H1 (cell line): ENCODE measurements around the gene DUSP3. TPM values are rescaled to one million over a fixed set of nuclear protein-coding genes. Genes with fewer than 3 reads are reported as not detected.

Source experiments
- CTCF ChIA-PET: fragments of 300-600 bp; sonication (Branson Sonifier 250); formaldehyde crosslinking; loops from one replicate; lab custom pipeline; 2021; ENCODE audit not compliant: partially characterized antibody; lab: Charles Lee
- POLR2A ChIA-PET: fragments of 300-600 bp; sonication (Branson Sonifier 250); formaldehyde crosslinking; loops from one replicate; lab custom pipeline; 2021; ENCODE audit warnings: inconsistent platforms; ENCODE audit not compliant: partially characterized antibody; lab: Charles Lee
- DNase-seq, 2 experiments: peaks; one replicate each; pipeline versions ENCODE4 v3.0.0 to v3.0.0-alpha.2; 2010 to 2022; ENCODE audit warnings: low spot score in 2 of 2, low read depth in 1 of 2, mixed read lengths in 1 of 2
- FAIRE-seq: peaks from 2 replicates; lab custom pipeline; 2011; peaks lifted over from hg19 to GRCh38; lab: Jason Lieb, UNC
- H2AFZ ChIP-seq: 2 replicates; pipeline ENCODE4 v1.8.1; 2012; ENCODE audit warnings: low read length, inconsistent platforms
- H2AK5ac ChIP-seq: 2 replicates; pipeline ENCODE4 v1.6.1; 2013; ENCODE audit warnings: low read depth, low read length
- H2BK120ac ChIP-seq: replicated peaks from 2 replicates; pipeline ENCODE3; 2013; ENCODE audit warnings: low read depth, low read length, inconsistent platforms
- H2BK12ac ChIP-seq: 2 replicates; pipeline ENCODE4 v1.6.1; 2013; ENCODE audit warnings: low read depth, low read length
- H2BK15ac ChIP-seq: 2 replicates; pipeline ENCODE4 v1.6.1; 2013; ENCODE audit warnings: low read length
- H2BK20ac ChIP-seq: 2 replicates; pipeline ENCODE4 v1.6.1; 2013; ENCODE audit warnings: low read length
- H2BK5ac ChIP-seq: 2 replicates; pipeline ENCODE4 v1.6.1; 2013; ENCODE audit warnings: low read depth, low read length
- H3K14ac ChIP-seq: 2 replicates; pipeline ENCODE4 v1.6.1; 2013; ENCODE audit warnings: inconsistent platforms; ENCODE audit not compliant: insufficient read length
- H3K18ac ChIP-seq: 2 replicates; pipeline ENCODE4 v1.6.1; 2013; ENCODE audit warnings: low read length; ENCODE audit errors: extremely low read depth
- H3K23ac ChIP-seq: 2 replicates; pipeline ENCODE4 v1.6.1; 2013; ENCODE audit warnings: inconsistent platforms; ENCODE audit not compliant: insufficient read length
- H3K23me2 ChIP-seq: 2 replicates; pipeline ENCODE4 v1.6.1; 2013; ENCODE audit warnings: low read depth, low read length
- H3K27ac ChIP-seq: 2 replicates; pipeline ENCODE4 v1.6.1; 2011; ENCODE audit warnings: low read depth, low read length, inconsistent platforms
- H3K27me3 ChIP-seq, 4 experiments: replicated peaks in 1 of 4; 1 replicate in 1 of 4; 2 replicates in 3 of 4; pipeline versions ENCODE4 v1.6.1 to v1.8.1; 2011 to 2013; ENCODE audit warnings: low read length in 3 of 4, mild to moderate bottlenecking in 3 of 4, inconsistent platforms in 2 of 4, mixed read lengths in 2 of 4, moderate library complexity in 1 of 4; ENCODE audit not compliant: control insufficient read depth in 3 of 4, insufficient read depth in 3 of 4; ENCODE audit errors: extremely low read depth in 1 of 4
- H3K36me3 ChIP-seq, 4 experiments: 2 replicates each; pipeline versions ENCODE4 v1.6.1 to v1.8.1; 2011 to 2013; ENCODE audit warnings: mild to moderate bottlenecking in 4 of 4, low read length in 3 of 4, moderate library complexity in 2 of 4, control low read depth in 1 of 4, inconsistent platforms in 1 of 4; ENCODE audit not compliant: insufficient read depth in 4 of 4, control insufficient read depth in 2 of 4
- H3K4ac ChIP-seq: replicated peaks from 2 replicates; pipeline ENCODE3; 2013; ENCODE audit warnings: low read length, low read depth, mixed read lengths, inconsistent platforms; ENCODE audit not compliant: insufficient read length
- H3K4me1 ChIP-seq, 4 experiments: replicated peaks in 1 of 4; 1 replicate in 1 of 4; 2 replicates in 3 of 4; pipeline versions ENCODE4 v1.6.1 to v1.8.1; 2011 to 2013; ENCODE audit warnings: low read length in 3 of 4, inconsistent platforms in 2 of 4, mixed read lengths in 1 of 4; ENCODE audit not compliant: insufficient read depth in 4 of 4, control insufficient read depth in 3 of 4
- H3K4me2 ChIP-seq, 2 experiments: 2 replicates each; pipeline versions ENCODE4 v1.6.1 to v1.8.1; 2011 to 2013; ENCODE audit warnings: low read depth in 2 of 2, low read length in 2 of 2, control low read depth in 1 of 2, inconsistent platforms in 1 of 2, mild to moderate bottlenecking in 1 of 2; ENCODE audit not compliant: insufficient read depth in 1 of 2
- H3K4me3 ChIP-seq, 4 experiments: fragments of 200-600, 300-600 bp in 1 of 4; sonication (generic), shearing (Covaris generic), sonication (Bioruptor Twin) in 1 of 4; 2 replicates each; pipeline versions ENCODE4 v1.5.1 to v1.8.1; 2011 to 2016; ENCODE audit warnings: low read length in 4 of 4, low read depth in 3 of 4, control low read depth in 2 of 4, inconsistent platforms in 2 of 4, mild to moderate bottlenecking in 2 of 4, mixed read lengths in 1 of 4, moderate library complexity in 1 of 4; ENCODE audit not compliant: insufficient read depth in 2 of 4; ENCODE audit errors: extremely low read depth in 1 of 4
- H3K56ac ChIP-seq: replicated peaks from 2 replicates; pipeline ENCODE3; 2013; ENCODE audit warnings: low read depth, mild to moderate bottlenecking, mixed read lengths, low read length, inconsistent platforms; ENCODE audit not compliant: insufficient read length
- H3K79me1 ChIP-seq: 2 replicates; pipeline ENCODE4 v1.6.1; 2013; ENCODE audit warnings: low read depth, low read length, control low read depth
- H3K79me2 ChIP-seq, 2 experiments: 2 replicates each; pipeline versions ENCODE4 v1.6.1 to v1.8.1; 2012 to 2013; ENCODE audit warnings: low read length in 2 of 2, mild to moderate bottlenecking in 2 of 2, inconsistent platforms in 1 of 2; ENCODE audit not compliant: insufficient read depth in 2 of 2, control insufficient read depth in 1 of 2
- H3K9ac ChIP-seq, 4 experiments: replicated peaks in 1 of 4; 1 replicate in 1 of 4; 2 replicates in 3 of 4; pipeline versions ENCODE4 v1.6.1 to v1.8.1; 2011 to 2013; ENCODE audit warnings: low read depth in 3 of 4, low read length in 3 of 4, control low read depth in 2 of 4, mild to moderate bottlenecking in 2 of 4, moderate library complexity in 2 of 4, inconsistent platforms in 1 of 4; ENCODE audit errors: extremely low read depth in 1 of 4
- H3K9me3 ChIP-seq, 2 experiments: 2 replicates each; pipeline versions ENCODE4 v1.6.1 to v1.8.1; 2012 to 2013; ENCODE audit warnings: mild to moderate bottlenecking in 2 of 2, moderate library complexity in 2 of 2, control low read depth in 1 of 2, inconsistent platforms in 1 of 2, low read depth in 1 of 2, low read length in 1 of 2, mixed read lengths in 1 of 2; ENCODE audit not compliant: insufficient read depth in 2 of 2
- H4K20me1 ChIP-seq, 2 experiments: replicated peaks in 1 of 2; 2 replicates each; pipeline versions ENCODE3 to v1.8.1; 2011 to 2013; ENCODE audit warnings: inconsistent platforms in 2 of 2, low read length in 2 of 2, mild to moderate bottlenecking in 1 of 2; ENCODE audit not compliant: insufficient read depth in 2 of 2, control insufficient read depth in 1 of 2
- H4K5ac ChIP-seq: 2 replicates; pipeline ENCODE4 v1.6.1; 2013; ENCODE audit warnings: low read length, low read depth, mixed read lengths, inconsistent platforms; ENCODE audit not compliant: insufficient read length
- H4K8ac ChIP-seq: 2 replicates; pipeline ENCODE4 v1.8.0; 2013; ENCODE audit warnings: mild to moderate bottlenecking, moderate library complexity, low read length, inconsistent platforms; ENCODE audit not compliant: insufficient read depth; ENCODE audit errors: extremely low read depth
- H4K91ac ChIP-seq: replicated peaks from 2 replicates; pipeline ENCODE3; 2013; ENCODE audit warnings: low read length, mixed read lengths, inconsistent platforms; ENCODE audit not compliant: insufficient read length
- NANOG ChIP-seq: IDR thresholded peaks from 2 replicates; pipeline ENCODE4 v1.6.1; 2011; ENCODE audit warnings: low read length, low read depth, mild to moderate bottlenecking, inconsistent platforms; ENCODE audit not compliant: insufficient read depth, poor library complexity, severe bottlenecking
- TAF7 ChIP-seq: optimal IDR thresholded peaks from 2 replicates; pipeline ENCODE3; 2011; ENCODE audit warnings: low read depth, mild to moderate bottlenecking, inconsistent platforms, low read length, moderate library complexity, borderline replicate concordance
- WGBS, 2 experiments: shearing (Covaris generic) in 1 of 2; methylation state at CpG; one replicate each; pipeline versions ENCODE4 v1.1.6 to v1.1.7; 2013 to 2015; ENCODE audit warnings: low lambda C conversion rate in 2 of 2, mixed read lengths in 2 of 2, inconsistent platforms in 1 of 2, low coverage in 1 of 2, missing lambda C conversion rate in 1 of 2; ENCODE audit not compliant: insufficient replicate concordance in 2 of 2, insufficient coverage in 1 of 2, insufficient read length in 1 of 2; ENCODE audit errors: extremely low coverage in 1 of 2, missing lambda C conversion rate in 1 of 2; 5-methylcytosine and 5-hydroxymethylcytosine counted together
- polyA plus RNA-seq, 7 experiments: library from polyadenylated mRNA; depleted of rRNA in 3 of 7; stranded (reverse) in 5 of 7; unstranded in 2 of 7; fragments of >200 nt in 5 of 7; fragments of 200-250 nt in 2 of 7; gene quantifications; 1 replicate in 5 of 7; 2 replicates in 1 of 7; 4 replicates in 1 of 7; pipeline versions ENCODE4 v1.2.1 to v1.2.3, GENCODE V29; 2011 to 2013; ENCODE audit warnings: missing spikeins in 2 of 7, mixed read lengths in 2 of 7
- total RNA-seq: library from RNA; stranded (reverse); fragmentation: NEBNext Ultra II Directional; extraction: Animal tissue kit (Norgen Biotek cat#: 25700); gene quantifications from 2 replicates; pipeline ENCODE4 v1.2.1, GENCODE V29; 2021

DUSP3 gene
- total and polyA plus RNA-seq, 2 of the 8 experiments (the other 6 are each of a cell fraction or from before 2014, with no cell fraction given), result 15.1 to 21.2 TPM

DNA sequence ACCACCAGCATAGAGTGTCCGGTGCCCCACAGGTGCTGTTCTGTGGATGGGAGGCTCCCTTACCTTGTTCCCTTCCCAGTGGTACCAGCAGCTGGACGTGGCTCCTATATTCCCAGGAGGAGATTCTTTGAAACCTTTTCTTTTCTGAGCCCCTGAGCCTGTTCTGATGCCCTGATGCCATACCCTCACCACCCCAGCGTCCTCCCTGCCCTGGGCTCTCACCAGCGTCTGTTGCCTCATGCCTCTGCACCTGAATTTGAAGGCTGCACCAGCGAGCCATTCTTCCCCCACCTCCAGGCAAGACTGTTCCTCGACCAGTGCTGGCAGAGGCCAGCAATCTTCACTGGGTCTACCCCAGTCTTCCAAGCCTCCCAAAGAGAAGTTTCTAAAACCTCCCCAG, 20.7 kb downstream of the DUSP3 start:
- H3K79me1 ChIP-seq, result no peaks in the 10 kb centered on the region
- H3K79me2 ChIP-seq, result no peaks in the 10 kb centered on the region
- no peak overlapping the region for H3K23ac ChIP-seq
- no peak overlapping the region for H2BK15ac ChIP-seq
- H4K91ac ChIP-seq, result peak overlapping the region; percentile 38
- 0 out of 2 replicates have a peak overlapping the region, but pooled peaks have one; percentile 8 for H2AK5ac ChIP-seq
- peak overlapping the region; percentile 29 for H4K8ac ChIP-seq
- FAIRE-seq (no peak), DNase-seq (no peak)
- H3K4me3 ChIP-seq, result no peak overlapping the region
- peaks cover 0 to 30% (median 22%) of the 10 kb centered on the region in 4 experiments; a peak in 6 of 7 replicates for H3K27me3 ChIP-seq
- no peak overlapping the region for H3K14ac ChIP-seq
- no peak overlapping the region for H4K5ac ChIP-seq
- H3K27ac ChIP-seq, result no peak overlapping the region
- H2BK12ac ChIP-seq, result no peak overlapping the region; the same call in 1 of the 2 replicates
- H3K4me2 ChIP-seq, result no peak overlapping the region
- no peak overlapping the region for H2BK5ac ChIP-seq
- no peak overlapping the region for H2AFZ ChIP-seq
- H3K36me3 ChIP-seq, result no peaks in the 10 kb centered on the region
- WGBS, 2 experiments, result 84% methylated on average over 6 of the region's 6 CpGs; no CpG with 5 or more reads in 1 of the 2 experiments
- POLR2A ChIA-PET, result interaction anchor here (2.2 to 2.4 kb wide), 2 partner anchors 56 to 59 kb away, joined by 7 to 9 read pairs; no protein-coding TSS in a partner anchor
- H2BK120ac ChIP-seq, result no peak overlapping the region
- CTCF ChIA-PET, result interaction anchor here (0.8 to 22.9 kb wide), 12 partner anchors 9 to 182 kb away, joined by 4 to 969 read pairs (median 12); no protein-coding TSS in a partner anchor
- H3K9me3 ChIP-seq, result no peaks in the 10 kb centered on the region
- H3K4ac ChIP-seq, result no peak overlapping the region
- H4K20me1 ChIP-seq, result no peaks in the 10 kb centered on the region
- H3K4me1 ChIP-seq, result peaks cover 4 to 25% (median 8%) of the 10 kb centered on the region in 4 experiments; a peak in 6 of 7 replicates
- H2BK20ac ChIP-seq, result no peak overlapping the region
- no peak overlapping the region for H3K9ac ChIP-seq
- H3K18ac ChIP-seq, result no peak overlapping the region
- H3K23me2 ChIP-seq, result peaks cover 3% of the 10 kb centered on the region; the same call in 1 of the 2 replicates
- H3K56ac ChIP-seq, result no peak overlapping the region
- TF ChIP-seq NANOG, result no peak
- no peak for TF ChIP-seq TAF7
